H4 (cell line): ENCODE measurements around the gene PRCD. TPM values are rescaled to one million over a fixed set of nuclear protein-coding genes. Genes with fewer than 3 reads are reported as not detected.

Source experiments
- DNase-seq: peaks from one replicate; pipeline ENCODE4 v3.0.0-alpha.2; 2015; ENCODE audit warnings: low spot score
- total RNA-seq: library from RNA; depleted of rRNA; stranded (reverse); fragments of >200 nt; shearing (Covaris generic); gene quantifications from 2 replicates; pipeline ENCODE4 v1.2.3, GENCODE V29; 2014; rRNA removed

PRCD gene, protein sequence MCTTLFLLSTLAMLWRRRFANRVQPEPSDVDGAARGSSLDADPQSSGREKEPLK
- not detected in 2 replicates for total RNA-seq

DNA sequence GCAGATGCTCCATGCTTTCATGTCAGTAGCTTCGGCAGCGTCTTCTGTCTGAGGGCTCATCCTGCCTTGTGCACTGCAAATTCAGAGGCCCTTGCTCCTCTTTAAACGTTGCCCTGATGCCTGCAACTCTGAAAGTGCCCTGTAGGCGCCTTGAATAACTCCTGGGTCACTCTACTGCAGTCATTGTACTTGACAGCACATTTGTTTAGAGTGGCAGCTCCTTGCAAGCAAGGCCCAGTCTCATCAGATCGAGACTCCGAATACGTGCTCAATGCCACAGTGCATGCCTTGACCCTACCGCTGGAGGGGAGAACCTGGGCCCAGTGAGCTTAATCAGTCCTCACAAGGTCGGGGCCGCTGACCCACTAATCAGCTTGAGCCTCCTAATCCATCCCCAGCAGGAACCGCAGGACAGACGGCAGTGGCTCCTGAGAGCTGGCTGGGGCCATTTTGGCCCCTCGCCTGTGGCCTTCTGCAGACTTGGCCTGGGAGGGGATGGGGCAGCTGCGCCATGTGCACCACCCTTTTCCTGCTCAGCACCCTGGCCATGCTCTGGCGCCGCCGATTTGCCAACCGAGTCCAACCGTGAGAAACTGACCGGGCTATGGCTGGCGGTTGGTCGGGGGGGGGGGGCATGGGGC, at the start of gene PRCD:
Gene PRCD, plus strand, starts transcription at position 414 of the 641 bp plus-strand sequence. Its CDS starts 98 bp downstream, at position 512.
- no peak for DNase-seq

DNA sequence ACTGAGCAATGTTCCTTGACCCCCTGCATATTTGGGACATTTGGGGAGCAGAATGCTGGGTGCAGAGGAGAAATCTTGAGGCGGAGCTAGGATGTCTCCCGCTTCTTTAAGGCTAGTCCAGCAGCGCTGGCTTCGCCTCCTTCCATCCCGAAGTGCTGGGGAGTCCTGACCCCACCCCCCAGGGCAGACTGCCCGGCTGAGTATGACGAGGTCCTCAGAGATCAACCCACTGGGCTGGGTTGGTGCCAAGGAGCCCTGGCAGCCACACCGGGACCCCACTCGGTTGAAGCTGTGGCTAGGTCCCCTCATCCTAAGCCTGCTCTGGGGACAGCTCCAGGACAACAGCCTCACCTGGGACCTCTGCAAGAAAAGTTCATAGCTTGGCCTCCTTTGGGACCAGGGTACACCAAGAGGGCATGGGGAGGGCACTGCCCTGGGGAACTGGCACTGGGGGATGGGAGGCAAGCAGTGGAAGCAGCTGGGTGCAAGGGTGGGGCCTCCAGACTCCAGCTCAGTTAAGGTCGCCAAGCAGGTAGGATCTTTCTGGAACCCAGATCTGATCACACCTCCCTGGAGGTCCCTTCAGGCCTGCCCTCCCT, 49.6 kb upstream of the PRCD start:
- DNase-seq: no peak

DNA sequence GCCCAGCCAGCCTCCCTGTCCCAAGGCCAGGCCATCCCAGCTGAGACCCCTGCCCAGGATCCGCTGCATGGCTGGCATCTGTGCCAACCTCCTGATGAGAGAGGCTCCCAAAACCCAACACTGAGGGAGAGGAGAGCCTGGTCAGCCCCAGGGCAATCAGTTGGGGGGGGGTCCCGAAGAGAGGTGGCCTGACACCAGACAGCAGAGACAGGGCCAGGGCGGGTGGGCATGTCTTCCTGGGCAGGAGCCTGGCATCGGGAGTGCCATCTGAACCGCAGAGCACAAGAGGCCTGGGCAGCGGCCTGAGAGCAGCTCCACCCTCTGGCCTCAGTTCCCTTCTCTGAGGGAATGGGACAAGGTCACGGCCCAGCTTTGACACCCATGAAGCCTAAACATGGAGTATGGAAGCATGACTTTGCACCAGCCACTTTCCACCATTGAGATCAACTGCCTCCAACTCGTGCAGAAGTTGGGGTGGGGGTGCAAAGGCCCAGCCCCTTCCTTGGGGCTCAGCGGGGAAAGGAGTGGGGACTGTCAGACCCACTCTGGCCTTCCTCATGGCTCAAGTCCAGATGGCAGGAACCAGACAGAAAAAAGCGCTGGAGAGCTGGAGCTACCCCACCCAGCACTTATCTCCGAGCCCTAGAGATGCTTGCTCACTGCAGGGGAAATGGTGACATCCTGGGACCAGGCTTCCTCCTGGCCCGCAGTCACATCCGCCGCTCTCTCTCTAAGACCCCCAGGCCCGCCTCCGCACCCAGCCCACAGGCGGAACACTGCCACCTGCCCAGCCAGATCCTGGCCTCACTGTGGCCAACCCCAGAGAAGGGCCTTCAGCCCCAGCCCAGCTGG, 48.3 kb upstream of the PRCD start:
- DNase-seq: no peak

DNA sequence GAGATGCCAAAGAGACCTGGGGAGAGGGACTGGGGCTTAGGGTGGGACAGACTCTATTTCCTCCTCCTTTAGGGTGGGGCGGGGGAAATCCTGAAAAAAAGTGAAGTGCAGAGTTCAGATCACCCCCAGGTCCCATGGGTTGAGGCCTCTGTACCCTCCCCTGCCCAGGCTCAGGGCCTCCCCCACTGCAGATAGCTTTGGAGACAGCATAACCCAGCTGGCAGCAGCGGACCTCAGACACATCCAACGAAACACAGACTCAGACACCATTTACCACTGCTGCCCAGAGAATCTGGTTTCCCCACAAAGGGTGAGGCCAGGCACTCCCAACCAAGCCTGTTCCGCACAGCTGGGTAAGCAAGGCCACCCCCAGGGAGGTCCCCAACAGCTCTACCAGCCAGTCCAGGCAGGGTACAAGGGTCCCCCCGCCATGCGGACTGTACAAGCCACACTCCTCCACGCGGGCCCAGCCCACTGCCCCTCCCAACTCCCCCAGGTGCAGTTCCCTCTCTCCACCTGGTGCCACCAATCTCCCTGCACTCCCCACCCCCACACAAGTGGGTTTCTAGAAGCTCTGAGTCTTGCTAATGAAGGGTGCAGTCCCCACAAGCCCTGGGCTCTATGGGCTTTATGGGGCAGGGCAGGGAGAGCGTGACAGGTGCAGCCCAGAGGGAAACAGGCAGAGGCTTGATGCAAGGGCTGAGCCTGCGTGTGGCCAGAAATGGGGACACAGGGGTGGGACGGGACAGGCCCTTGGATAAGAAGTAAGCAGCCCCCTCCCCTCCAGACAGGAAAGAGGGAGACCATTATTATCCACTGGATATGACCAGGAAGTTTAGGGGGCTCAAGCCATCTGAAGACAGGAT, 47.5 kb upstream of the PRCD start:
- DNase-seq: no peak

DNA sequence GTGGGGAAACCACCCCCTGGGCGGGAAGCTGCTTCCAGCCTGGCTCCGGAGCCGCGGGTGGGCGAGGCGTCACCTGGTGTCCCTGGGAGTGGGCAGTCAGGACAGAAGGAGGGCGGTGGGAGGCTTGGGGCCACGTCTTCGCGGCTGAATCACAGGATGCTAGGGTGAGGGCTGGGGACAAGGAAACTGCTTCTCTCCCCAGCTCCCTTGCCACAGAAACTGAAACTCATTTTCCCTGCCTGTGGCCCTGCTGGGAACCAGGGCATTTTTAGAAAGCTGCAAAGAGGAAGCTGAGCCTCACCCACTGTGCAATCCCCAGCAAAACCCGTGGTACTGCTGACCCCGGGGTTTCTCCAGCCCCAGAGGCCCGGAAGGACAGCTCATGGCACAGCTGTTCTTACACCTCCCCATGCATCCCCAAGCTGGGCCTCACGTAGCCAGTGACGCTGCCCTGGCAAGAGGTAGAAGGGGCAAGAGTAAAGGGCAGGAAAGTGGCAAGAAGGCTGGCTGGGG, 46.8 kb upstream of the PRCD start:
- DNase-seq: peak; percentile 59

DNA sequence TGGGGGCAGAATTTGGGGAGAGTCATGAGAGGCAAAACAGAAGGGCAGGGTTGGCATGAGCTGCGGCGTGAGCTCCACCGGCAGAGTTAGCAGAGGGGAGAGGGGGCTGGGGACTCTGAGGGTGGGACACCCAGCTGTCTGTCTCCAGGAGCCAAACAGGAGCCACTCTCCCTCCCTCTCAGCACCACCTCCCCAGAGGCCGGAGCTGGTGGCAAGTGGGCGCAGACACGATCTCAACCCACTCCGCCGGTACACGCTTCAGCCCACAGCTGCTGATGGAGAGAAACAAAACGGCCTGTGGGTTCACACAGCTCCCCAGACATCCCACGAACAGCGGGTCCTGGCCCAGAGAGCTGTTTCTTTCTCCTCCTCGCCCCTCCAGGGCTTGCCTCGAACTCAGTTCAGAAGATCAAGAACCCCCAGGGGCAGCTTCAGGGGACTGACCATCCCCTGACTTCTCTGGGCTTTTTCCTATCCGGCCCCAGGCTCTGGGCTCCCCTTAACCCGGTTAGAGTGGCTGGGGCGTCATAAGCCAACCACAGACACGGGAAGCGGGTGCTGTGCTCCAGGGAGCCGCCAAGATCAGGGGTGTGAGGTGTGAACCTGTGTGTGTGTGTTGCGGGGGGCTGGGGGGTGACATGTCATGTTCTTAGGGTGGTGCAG, 46.2 kb upstream of the PRCD start:
- no peak for DNase-seq

DNA sequence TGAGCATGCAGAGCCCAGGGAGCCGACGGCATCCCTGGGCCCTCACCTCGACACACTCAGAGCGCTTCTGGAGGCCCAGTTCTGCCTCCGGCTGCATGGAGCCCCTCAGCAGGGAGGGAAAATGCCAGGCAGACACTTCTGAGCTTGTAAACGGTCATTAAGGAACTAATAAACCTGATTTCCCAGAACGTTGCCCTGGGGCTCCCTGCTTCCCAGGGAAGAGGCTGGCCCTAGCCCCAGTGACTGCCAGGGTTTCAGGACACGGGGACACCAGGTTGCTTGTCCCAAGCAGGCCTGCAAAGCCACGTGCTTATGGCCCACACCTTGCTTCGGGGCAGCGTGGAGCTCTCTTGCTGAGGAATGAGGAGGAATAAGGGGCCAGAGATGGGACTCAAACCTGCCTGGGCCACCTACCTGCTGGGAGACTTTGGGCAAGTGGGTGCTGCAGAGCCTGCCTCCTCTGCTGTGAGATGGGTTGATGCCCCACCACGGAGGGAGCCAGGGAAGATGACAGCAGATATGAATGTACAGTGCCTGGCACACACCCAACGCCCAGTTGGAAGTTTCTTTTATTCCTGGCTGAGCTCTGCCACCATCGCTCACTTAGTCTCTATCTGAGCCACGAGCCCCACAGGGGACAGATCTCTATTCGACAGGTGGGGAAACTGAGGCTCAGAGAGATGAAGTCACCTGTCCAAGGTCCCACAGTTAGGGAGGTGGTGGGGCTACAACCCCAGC, 44.0 kb upstream of the PRCD start:
- no peak for DNase-seq

DNA sequence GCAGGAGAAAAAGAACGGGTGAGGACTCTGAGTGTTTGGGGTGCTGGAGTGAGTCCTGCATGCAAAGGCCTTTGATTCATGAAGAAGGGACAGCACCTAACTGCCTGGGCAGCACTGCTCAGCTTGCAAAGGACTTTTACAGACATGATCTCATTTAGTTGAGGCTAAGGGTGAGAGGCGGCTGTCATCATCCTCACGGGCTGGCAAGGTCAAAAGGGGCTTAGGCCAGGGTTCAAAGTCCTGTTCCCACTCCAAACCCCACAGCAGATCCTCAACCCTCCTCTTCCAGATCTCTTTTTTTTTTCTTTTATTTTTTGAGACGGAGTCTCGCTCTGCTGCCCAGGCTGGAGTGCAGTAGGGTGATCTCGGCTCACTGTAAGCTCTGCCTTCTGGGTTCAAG, 43.4 kb upstream of the PRCD start:
- DNase-seq: no peak

DNA sequence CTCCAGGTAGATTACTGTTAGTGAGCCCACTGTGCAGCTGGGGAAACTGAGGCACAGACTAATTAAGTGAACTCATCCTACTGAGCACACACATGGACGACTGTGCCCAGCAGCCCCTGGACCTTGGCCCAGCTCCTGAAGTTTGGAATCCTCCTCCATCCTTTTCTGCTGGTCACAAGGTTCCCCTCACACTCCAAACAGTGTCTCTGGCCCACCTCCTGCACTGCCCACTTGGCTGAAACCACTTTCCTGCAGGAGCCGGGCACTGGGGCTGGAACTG, 42.2 kb upstream of the PRCD start:
- DNase-seq: no peak

DNA sequence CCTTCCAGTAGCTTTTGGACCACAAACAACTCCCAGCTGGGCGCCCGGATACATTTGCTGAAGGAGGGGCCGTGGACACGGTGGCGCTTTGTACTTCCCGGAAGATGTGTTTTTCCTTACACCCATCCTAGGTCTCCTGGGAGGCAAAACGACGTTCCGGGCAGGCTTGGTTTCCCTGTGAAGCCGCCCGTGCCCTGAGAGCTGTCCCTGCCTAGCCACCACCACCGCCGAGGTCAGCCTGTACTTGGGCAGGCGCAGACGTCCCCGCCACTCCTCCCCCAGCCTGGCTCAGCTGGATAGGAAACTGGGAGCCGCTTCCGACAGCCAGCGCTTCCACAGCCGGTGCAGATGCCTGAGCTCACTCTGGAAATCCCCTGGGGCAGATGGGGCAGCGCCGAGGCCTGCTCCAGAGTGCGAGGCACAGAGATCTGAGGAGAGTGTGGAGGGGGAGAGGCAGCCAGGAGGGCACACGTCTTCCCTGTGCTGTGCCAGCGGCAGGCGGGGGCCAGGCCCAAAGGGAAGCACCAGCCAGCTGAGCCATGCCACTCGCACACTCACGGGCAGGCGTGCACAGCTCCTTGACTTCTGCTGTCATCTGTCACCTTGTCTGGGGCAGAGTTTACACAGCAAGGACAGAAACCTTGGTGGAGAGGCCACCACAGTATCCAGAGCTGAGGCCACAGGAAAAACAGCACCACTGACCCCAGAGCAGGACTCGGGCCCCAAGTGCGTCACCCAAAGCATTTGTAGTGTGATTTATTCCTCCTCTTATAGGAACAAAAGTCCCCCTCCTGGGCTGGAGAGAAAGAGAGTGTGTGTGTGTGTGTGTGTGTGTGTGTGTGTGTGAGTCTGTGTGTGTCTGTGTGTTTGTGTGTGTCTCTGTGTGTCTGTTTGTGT, 41.6 kb upstream of the PRCD start:
- peak; percentile 58 for DNase-seq

DNA sequence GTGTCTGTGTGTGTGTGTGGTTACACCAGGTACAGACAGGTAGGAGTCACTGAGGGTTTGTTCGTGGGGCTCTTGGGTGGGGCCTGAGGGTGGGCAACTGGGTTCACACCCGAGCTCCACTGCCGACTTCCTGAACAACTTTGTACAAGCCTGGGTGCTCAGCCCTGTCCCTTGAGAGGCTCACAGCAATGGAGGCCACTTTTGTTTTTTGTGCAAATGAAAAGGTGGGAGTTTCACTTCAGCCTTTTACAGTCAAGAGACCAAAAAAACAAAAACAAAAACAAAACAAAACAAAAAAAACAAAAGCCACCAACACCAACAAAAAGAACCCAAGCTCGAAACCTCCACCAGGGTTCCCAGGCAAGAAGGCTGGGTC, 41.0 kb upstream of the PRCD start:
- DNase-seq: no peak

DNA sequence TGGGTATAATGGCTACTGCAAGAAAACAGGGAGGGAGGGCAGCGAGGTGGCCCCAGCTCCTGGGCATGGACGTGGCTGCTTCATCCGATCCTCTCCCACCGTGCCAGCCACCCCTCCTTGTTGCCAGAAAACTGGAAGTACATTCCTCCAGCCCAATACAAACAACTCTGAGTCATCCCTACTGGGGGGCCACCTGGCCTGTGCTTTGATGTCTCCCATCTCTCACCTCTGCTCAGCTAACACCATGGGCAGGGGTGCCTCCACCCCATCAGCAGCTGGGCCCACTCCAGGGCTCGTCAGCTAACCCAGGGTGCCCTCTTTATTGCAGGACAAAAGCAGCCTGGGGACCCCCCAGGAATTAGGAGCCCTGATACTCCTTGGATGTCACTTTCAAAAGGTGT, 40.6 kb upstream of the PRCD start:
- DNase-seq: no peak

DNA sequence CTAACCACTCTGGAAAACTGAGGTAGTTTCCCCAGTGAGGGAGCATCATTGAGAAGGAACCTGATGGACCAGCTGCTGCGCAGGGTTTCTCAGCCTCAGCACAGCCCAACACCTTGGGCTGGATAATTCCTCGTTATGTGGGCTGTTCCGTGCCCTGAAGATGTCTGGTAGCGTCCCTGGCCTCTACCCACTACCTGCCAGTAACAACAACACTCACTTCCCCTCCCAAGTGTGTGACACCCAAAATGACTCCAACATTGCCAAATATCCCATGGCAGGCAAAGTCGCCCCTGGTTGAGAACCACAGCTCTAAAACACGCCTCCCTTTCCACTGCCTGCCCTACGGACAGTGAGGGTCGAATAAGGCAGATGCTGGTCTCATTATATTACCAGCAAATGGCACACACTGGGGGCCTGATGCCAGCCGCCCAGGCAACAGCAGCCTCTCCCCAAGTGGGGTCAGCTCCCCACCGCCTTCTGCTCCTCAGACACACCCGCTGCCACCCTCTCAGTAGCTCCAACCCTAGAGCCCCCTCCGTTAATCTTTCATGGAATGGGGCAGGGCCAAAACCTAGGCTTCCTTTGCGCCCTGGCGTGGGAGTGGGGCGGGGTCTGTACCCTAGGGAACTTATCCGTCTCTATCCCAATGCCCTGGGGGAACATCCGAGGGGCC, 39.6 kb upstream of the PRCD start:
- no peak for DNase-seq

DNA sequence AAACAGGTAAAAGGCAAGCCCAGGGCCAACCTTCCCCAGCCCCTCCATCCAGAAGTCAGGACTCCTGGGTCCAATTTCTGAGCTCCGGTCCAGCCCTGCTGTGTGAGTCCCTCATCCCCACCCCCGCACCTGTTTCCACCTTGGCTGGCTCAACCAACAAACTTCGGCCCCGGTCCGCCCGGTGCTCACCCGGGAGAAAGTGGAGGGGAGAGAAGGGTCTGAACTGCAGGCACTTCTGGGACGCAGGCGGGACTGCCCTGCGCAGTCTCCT, 39.2 kb upstream of the PRCD start:
- no peak for DNase-seq

DNA sequence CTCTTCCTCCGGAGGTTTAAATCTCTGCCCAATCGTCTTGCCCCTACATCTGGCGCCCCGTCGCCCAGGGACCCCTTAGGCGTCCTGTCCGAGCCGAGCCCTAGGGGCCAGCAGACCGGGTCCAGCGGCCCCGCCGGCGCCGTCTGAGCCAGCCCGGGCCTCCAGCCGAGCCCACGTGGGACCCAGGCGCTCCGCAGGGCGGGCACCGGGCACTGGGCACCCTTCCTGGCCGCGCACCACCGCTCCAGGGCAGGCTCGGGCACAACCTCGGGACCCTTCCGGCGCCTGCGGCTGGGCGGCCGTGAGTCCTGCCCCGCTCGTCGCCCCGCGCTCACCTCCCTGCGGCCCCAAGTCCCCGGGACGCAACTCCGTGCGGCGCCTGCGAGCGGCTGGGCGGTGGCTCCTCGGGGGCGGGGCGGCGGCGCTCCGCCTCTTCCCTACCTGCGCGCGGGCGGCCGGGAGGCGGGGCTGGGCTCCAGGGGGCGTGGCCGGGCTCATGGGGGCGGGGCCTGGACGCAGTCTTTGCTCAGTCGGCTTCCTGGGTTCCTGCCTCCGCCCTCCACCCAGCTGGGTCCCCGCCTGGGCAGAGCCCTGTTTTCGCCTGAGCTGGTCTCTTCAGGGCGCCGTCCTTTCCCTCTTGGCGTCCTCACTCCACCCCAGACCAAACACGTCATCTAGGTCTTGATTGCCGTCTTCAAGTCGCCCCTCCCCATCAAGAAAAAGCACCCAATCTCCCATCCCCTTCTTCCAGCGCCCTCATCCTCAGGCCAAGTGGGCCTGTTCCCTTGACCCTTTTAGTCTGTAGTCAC, 38.6 kb upstream of the PRCD start, which contains the start of gene RHBDF2:
Gene RHBDF2, minus strand, starts transcription at position 406 of the 809 bp plus-strand sequence. CDS start 19,899 bp downstream, outside the sequence.
- DNase-seq: peak; percentile 55

DNA sequence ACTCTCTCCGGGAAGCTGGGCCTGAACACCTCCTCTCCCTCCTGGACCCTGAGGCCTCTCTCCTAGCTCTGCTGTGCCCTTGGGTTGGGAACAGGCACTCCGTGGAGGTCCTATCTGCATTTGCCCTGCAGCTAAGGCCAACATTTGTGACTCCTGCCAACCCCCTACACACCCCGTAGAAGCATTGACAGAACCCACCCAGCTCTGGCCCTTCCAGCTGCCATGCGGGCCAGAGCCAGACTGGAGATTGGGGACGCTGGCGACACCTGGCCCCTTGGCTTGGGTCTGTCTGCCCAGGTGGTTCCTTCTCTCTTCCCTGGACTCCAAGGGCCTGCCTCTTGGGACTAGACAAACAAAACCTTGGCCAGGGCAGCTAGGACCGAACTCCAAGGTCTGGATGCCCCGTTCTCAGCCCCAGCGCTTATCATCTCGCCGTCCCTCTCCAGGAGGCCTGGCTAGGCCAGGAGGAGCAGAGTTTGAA, 38.0 kb upstream of the PRCD start:
- DNase-seq: no peak

DNA sequence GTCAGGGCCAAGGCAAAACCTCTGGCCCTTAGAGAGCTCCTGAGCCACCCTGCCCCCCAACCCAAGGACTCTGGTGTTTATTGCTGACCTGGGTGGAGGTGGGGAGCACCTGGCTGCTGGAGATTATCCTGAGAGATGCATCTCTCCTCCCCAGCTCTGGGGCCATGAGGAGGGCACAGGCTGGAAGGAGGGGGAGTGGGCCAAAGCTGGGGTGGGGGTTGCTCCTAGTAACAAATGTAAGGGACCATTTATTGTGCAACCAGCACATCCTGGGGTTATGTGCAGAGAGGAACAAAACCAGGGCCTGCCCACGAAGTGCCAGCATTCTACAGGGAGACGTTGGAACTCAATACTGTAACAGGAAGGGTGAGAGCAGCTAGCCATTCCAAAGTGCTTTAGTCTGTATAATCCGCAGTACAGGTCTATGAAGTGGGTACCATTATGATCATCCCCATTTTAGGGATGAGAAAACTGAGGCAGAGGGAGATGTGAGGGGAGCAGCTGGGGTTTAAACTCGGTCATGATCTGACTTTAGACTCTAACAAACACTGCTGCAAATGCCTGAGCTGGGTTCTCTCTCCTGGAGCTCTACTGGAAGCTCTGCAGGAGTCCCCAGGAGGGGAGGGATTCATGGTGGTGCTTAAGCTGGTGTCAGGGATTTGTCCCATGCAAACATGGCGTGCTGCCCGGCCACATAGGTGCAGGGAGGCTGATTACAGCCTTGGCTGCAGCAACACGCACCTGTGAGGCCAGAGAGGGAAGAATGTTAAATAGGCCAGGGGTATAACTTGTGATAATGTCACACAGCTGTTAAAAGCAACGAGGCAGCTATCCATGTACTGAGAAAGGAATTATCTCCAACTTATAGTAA, 37.3 kb upstream of the PRCD start:
- DNase-seq: no peak
